IMR-90 (cell line): ENCODE results near the gene FKRP.

Source experiments
- CEBPB ChIP-seq: IDR thresholded peaks from 2 replicates; pipeline ENCODE4 v1.6.1; 2012; ENCODE audit warnings: low read depth, low read length, improper control_type of control experiment
- CHD1 ChIP-seq: IDR thresholded peaks from 2 replicates; pipeline ENCODE4 v1.6.1; 2012; ENCODE audit warnings: low read depth, low read length, improper control_type of control experiment
- MAFK ChIP-seq: IDR thresholded peaks from 2 replicates; pipeline ENCODE4 v1.6.1; 2012; ENCODE audit warnings: low read depth, low read length, improper control_type of control experiment
- MAZ ChIP-seq: IDR thresholded peaks from 2 replicates; pipeline ENCODE4 v1.6.1; 2012; ENCODE audit warnings: low read depth, mild to moderate bottlenecking, low read length, improper control_type of control experiment, moderate library complexity, borderline replicate concordance
- NFE2L2 ChIP-seq: fragments of 150-350 bp; IDR thresholded peaks from 2 replicates; pipeline ENCODE4 v1.6.1; 2016; ENCODE audit warnings: low read depth, mild to moderate bottlenecking, low read length
- POLR2A ChIP-seq: IDR thresholded peaks from 2 replicates; pipeline ENCODE4 v1.6.1; 2012; ENCODE audit warnings: mild to moderate bottlenecking, low read depth, low read length
- RAD21 ChIP-seq: IDR thresholded peaks from 2 replicates; pipeline ENCODE4 v1.6.1; 2012; ENCODE audit warnings: low read length, improper control_type of control experiment
- RCOR1 ChIP-seq: IDR thresholded peaks from 2 replicates; pipeline ENCODE4 v1.6.1; 2012; ENCODE audit warnings: mild to moderate bottlenecking, low read length, improper control_type of control experiment; ENCODE audit not compliant: insufficient replicate concordance
- RFX5 ChIP-seq: IDR thresholded peaks from 2 replicates; pipeline ENCODE4 v1.8.0; 2012; ENCODE audit warnings: low read depth, mild to moderate bottlenecking, low read length, moderate library complexity
- SMC3 ChIP-seq: fragments of 150-350 bp; IDR thresholded peaks from 2 replicates; pipeline ENCODE4 v1.6.1; 2016; ENCODE audit warnings: low read depth, mild to moderate bottlenecking, antibody characterized with exemption, low read length, moderate library complexity
- USF2 ChIP-seq: fragments of 150-350 bp; IDR thresholded peaks from 2 replicates; pipeline ENCODE4 v1.6.1; 2017; ENCODE audit warnings: mild to moderate bottlenecking, antibody characterized with exemption, low read length, low read depth
- TF ChIP-seq, protein P1 (sequence below): conservative IDR thresholded peaks from 2 replicates; pipeline ENCODE4 v1.5.1; 2012; ENCODE audit warnings: mild to moderate bottlenecking, low read depth, low read length, improper control_type of control experiment

- TF ChIP-seq, protein P1, sequence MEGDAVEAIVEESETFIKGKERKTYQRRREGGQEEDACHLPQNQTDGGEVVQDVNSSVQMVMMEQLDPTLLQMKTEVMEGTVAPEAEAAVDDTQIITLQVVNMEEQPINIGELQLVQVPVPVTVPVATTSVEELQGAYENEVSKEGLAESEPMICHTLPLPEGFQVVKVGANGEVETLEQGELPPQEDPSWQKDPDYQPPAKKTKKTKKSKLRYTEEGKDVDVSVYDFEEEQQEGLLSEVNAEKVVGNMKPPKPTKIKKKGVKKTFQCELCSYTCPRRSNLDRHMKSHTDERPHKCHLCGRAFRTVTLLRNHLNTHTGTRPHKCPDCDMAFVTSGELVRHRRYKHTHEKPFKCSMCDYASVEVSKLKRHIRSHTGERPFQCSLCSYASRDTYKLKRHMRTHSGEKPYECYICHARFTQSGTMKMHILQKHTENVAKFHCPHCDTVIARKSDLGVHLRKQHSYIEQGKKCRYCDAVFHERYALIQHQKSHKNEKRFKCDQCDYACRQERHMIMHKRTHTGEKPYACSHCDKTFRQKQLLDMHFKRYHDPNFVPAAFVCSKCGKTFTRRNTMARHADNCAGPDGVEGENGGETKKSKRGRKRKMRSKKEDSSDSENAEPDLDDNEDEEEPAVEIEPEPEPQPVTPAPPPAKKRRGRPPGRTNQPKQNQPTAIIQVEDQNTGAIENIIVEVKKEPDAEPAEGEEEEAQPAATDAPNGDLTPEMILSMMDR: no peak
- no peak for TF ChIP-seq NFE2L2
- no peak for TF ChIP-seq MAFK
- TF ChIP-seq MAZ: no peak
- TF ChIP-seq RCOR1: no peak
- no peak for TF ChIP-seq POLR2A
- TF ChIP-seq RAD21: no peak
- TF ChIP-seq USF2: no peak
- TF ChIP-seq CHD1: no peak
- no peak for TF ChIP-seq SMC3
- TF ChIP-seq RFX5: no peak
- TF ChIP-seq CEBPB: no peak
Measured at GRCh38 chr19:46785054-46785979, 39.5 kb downstream of the FKRP start.
